Activated CD4-positive, alpha-beta T cell treated with anti-CD3 and anti-CD28 coated beads, Interleukin-10, Interleukin-2, amounts not matched to agents 100 ng/mL and 50 ng/mL, durations not matched to agents 16 hours and 8 hours (primary cell): ENCODE results near the gene PLXNC1.
A peak's percentile ranks its signal among the peaks of the same experiment; 100 is the strongest.
"Not testable (repeated sequence)": the region's sequence is repeated elsewhere in the genome, so short reads cannot be mapped to it uniquely, and the experiment has no call there.

Source experiments
- DNase-seq: peaks from one replicate; pipeline ENCODE4 v3.0.0-alpha.2; 2020

Gene PLXNC1

GRCh38 chr12:94305130-94305957, 157.0 kb downstream of the PLXNC1 start:
- peak; percentile 96 for DNase-seq

- DNase-seq, result no peak
Observed at GRCh38 chr12:94308612-94309011, 160.2 kb downstream of the PLXNC1 start.

- DNase-seq, result peak; percentile 76
Observed at GRCh38 chr12:94309373-94309772, 161.0 kb downstream of the PLXNC1 start.

GRCh38 chr12:94312378-94312777, 164.0 kb downstream of the PLXNC1 start:
- no peak for DNase-seq

- not testable (repeated sequence) for DNase-seq
Observed at GRCh38 chr12:94316600-94316999, 168.2 kb downstream of the PLXNC1 start.

- DNase-seq, result no peak
Observed at GRCh38 chr12:94318181-94318580, 169.8 kb downstream of the PLXNC1 start.

- DNase-seq, result no peak
Observed at GRCh38 chr12:94320109-94320508, 171.7 kb downstream of the PLXNC1 start.

GRCh38 chr12:94322346-94322745, 174.0 kb downstream of the PLXNC1 start:
- no peak for DNase-seq

- DNase-seq, result no peak
Observed at GRCh38 chr12:94326234-94326633, 177.9 kb downstream of the PLXNC1 start.

- DNase-seq, result peak; percentile 79
Observed at GRCh38 chr12:94326727-94327126, 178.3 kb downstream of the PLXNC1 start.

- no peak for DNase-seq
Observed at GRCh38 chr12:94327809-94328208, 179.4 kb downstream of the PLXNC1 start.

- no peak for DNase-seq
Observed at GRCh38 chr12:94329366-94329765, 181.0 kb downstream of the PLXNC1 start.

GRCh38 chr12:94333396-94333795, 185.0 kb downstream of the PLXNC1 start:
- no peak for DNase-seq

- DNase-seq, result no peak
Observed at GRCh38 chr12:94336211-94336925, 188.0 kb downstream of the PLXNC1 start.

- no peak for DNase-seq
Observed at GRCh38 chr12:94338006-94338794, 189.8 kb downstream of the PLXNC1 start.

GRCh38 chr12:94340573-94340972, 192.2 kb downstream of the PLXNC1 start:
- no peak for DNase-seq

GRCh38 chr12:94353130-94353529, 204.8 kb downstream of the PLXNC1 start:
- DNase-seq, result no peak
